HepG2 (cell line): ENCODE measurements around the gene GNG13.

Source experiments
- EZH2 ChIP-seq: conservative IDR thresholded peaks from 2 replicates; pipeline ENCODE4 v1.6.1; 2012; ENCODE audit warnings: mild to moderate bottlenecking, low read depth, low read length, moderate library complexity
- IRX3 ChIP-seq: sonication (generic); formaldehyde crosslinking; IDR thresholded peaks from 2 replicates; pipeline ENCODE4 v1.8.1; 2023; ENCODE audit warnings: mild to moderate bottlenecking, low read depth, missing genetic modification reagents, borderline replicate concordance
- NAIF1 ChIP-seq: sonication (generic); formaldehyde crosslinking; IDR thresholded peaks from 2 replicates; pipeline ENCODE4 v1.5.0; 2020; ENCODE audit warnings: mild to moderate bottlenecking, missing genetic modification reagents, borderline replicate concordance
- RAD21 ChIP-seq: fragments of 450-650 bp; formaldehyde crosslinking; IDR thresholded peaks from 2 replicates; pipeline ENCODE4 v1.5.0; 2020; ENCODE audit warnings: mild to moderate bottlenecking
- RXRA ChIP-seq: sonication (generic); formaldehyde crosslinking; IDR thresholded peaks from 2 replicates; pipeline ENCODE4 v1.5.1; 2020; ENCODE audit warnings: missing genetic modification reagents
- SRSF9 ChIP-seq: fragments of 200-400 bp; formaldehyde crosslinking; IDR thresholded peaks from 2 replicates; pipeline ENCODE4 v1.6.1; 2018; ENCODE audit warnings: borderline replicate concordance, mild to moderate bottlenecking, low read depth, low read length; ENCODE audit not compliant: insufficient read depth, poor library complexity, severe bottlenecking
- ZBTB7A ChIP-seq: sonication (generic); formaldehyde crosslinking; IDR thresholded peaks from 2 replicates; pipeline ENCODE4 v1.8.0; 2022; ENCODE audit warnings: mild to moderate bottlenecking, missing genetic modification reagents
- ZMAT3 ChIP-seq: sonication (generic); formaldehyde crosslinking; conservative IDR thresholded peaks from 2 replicates; pipeline ENCODE4 v1.7.0; 2021; ENCODE audit warnings: missing genetic modification reagents
- ZNF20 ChIP-seq: sonication (generic); formaldehyde crosslinking; IDR thresholded peaks from 2 replicates; pipeline ENCODE4 v1.4.0; 2020; ENCODE audit warnings: mild to moderate bottlenecking, moderate library complexity, missing genetic modification reagents
- TF ChIP-seq, protein P1 (sequence below): sonication (generic); formaldehyde crosslinking; IDR thresholded peaks from 2 replicates; pipeline ENCODE4 v1.4.0; 2020; ENCODE audit warnings: missing genetic modification reagents

DNA sequence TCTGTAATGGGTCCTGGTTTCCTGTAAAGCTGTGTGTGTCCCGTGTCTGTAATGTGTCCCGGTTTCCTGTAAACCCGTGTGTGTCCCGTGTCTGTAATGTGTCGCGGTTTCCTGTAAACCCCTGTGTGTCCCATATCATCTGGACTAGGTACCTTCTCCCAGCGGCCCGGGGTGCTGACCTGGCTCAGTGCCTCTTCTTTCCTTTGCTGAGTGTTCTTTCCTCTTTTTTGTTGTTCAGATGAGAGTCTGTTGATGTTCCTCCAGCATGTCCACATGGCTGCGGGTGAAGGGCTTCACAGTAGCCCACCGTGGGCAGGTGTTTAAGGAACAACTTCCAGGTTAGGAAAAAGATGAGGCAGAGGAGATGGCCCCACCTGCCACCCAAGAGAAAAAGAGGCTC, 46.6 kb upstream of the GNG13 start:
- no peak for TF ChIP-seq NAIF1 (CRISPR knock-in tag)
- TF ChIP-seq RAD21 (CRISPR knock-in tag) = no peak
- no peak for TF ChIP-seq ZMAT3 (CRISPR knock-in tag)
- TF ChIP-seq, protein P1, sequence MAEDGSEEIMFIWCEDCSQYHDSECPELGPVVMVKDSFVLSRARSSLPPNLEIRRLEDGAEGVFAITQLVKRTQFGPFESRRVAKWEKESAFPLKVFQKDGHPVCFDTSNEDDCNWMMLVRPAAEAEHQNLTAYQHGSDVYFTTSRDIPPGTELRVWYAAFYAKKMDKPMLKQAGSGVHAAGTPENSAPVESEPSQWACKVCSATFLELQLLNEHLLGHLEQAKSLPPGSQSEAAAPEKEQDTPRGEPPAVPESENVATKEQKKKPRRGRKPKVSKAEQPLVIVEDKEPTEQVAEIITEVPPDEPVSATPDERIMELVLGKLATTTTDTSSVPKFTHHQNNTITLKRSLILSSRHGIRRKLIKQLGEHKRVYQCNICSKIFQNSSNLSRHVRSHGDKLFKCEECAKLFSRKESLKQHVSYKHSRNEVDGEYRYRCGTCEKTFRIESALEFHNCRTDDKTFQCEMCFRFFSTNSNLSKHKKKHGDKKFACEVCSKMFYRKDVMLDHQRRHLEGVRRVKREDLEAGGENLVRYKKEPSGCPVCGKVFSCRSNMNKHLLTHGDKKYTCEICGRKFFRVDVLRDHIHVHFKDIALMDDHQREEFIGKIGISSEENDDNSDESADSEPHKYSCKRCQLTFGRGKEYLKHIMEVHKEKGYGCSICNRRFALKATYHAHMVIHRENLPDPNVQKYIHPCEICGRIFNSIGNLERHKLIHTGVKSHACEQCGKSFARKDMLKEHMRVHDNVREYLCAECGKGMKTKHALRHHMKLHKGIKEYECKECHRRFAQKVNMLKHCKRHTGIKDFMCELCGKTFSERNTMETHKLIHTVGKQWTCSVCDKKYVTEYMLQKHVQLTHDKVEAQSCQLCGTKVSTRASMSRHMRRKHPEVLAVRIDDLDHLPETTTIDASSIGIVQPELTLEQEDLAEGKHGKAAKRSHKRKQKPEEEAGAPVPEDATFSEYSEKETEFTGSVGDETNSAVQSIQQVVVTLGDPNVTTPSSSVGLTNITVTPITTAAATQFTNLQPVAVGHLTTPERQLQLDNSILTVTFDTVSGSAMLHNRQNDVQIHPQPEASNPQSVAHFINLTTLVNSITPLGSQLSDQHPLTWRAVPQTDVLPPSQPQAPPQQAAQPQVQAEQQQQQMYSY = no peak
- TF ChIP-seq EZH2 = no peak
- no peak for TF ChIP-seq ZNF20
- TF ChIP-seq SRSF9 = no peak
- TF ChIP-seq ZBTB7A = no peak
- TF ChIP-seq IRX3 (CRISPR knock-in tag) = no peak
- TF ChIP-seq RXRA (CRISPR knock-in tag) = no peak
